K562 (cell line): ENCODE results near the gene MTMR3. TPM values are rescaled to one million over a fixed set of nuclear protein-coding genes. Genes with fewer than 3 reads are reported as not detected.

Source experiments
- MGA ChIP-seq: fragments of 450-650 bp; IDR thresholded peaks from 2 replicates; pipeline ENCODE4 v1.6.1; 2016; ENCODE audit warnings: mild to moderate bottlenecking, moderate library complexity
- PHTF2 ChIP-seq: fragments of 250-450 bp; sonication (Bioruptor Pico); IDR thresholded peaks from 2 replicates; pipeline ENCODE4 v1.5.0; 2021; ENCODE audit warnings: mild to moderate bottlenecking
- RERE ChIP-seq: sonication (generic); formaldehyde crosslinking; IDR thresholded peaks from 2 replicates; pipeline ENCODE4 v1.8.0; 2023; ENCODE audit warnings: missing genetic modification reagents, mild to moderate bottlenecking, borderline replicate concordance
- ZBTB11 ChIP-seq, 3 experiments: fragments of 200-800 bp in 1 of 3; fragments of 250-450 bp in 1 of 3; fragments of 450-650 bp in 1 of 3; sonication (Bioruptor Pico) in 1 of 3; sonication (Bioruptor generic) in 1 of 3; formaldehyde crosslinking in 1 of 3; IDR thresholded peaks; 2 replicates each; pipeline versions ENCODE4 v1.6.1 to v1.8.0; 2016 to 2022; ENCODE audit warnings: mild to moderate bottlenecking in 2 of 3, missing genetic modification characterization in 2 of 3, missing compliant biosample characterization in 1 of 3, moderate library complexity in 1 of 3
- polyA plus RNA-seq, 8 experiments: library from polyadenylated mRNA; depleted of rRNA in 4 of 8; stranded (reverse) in 5 of 8; unstranded in 3 of 8; fragments of >200 nt; fragmentation: Nextera tagmentation in 2 of 8; fragmentation: Illumina TruSeq in 1 of 8; extraction: Ambion mirVana in 2 of 8; extraction: Trizol in 1 of 8; gene quantifications; 2 replicates each; pipeline versions ENCODE4 v1.2.1 to v1.2.3, GENCODE V29; 2011 to 2014; ENCODE audit warnings: inconsistent platforms in 1 of 8, missing spikeins in 1 of 8
- total RNA-seq, 7 experiments: library from RNA; depleted of rRNA in 6 of 7; stranded (reverse); fragments of >200 nt in 6 of 7; fragmentation: Illumina TruSeq in 2 of 7; extraction: Trizol in 2 of 7; gene quantifications; 2 replicates each; pipeline versions ENCODE4 v1.2.1 to v1.2.3, GENCODE V29; 2011 to 2021; ENCODE audit warnings: low replicate concordance in 1 of 7

Gene MTMR3
- total and polyA plus RNA-seq, 9 of the 15 experiments (the other 6 are each of a cell fraction or from before 2014, with no cell fraction given) = 1.6 to 13.7 (median 7.9) TPM

GRCh38 chr22:29883045-29883774, at the start of gene MTMR3 (continued):
- TF ChIP-seq MGA = no peak
- no peak for TF ChIP-seq PHTF2 (CRISPR knock-in tag)
- no peak for TF ChIP-seq RERE (CRISPR knock-in tag)
- peak in 1 of 3 experiments; percentile 44; a peak in 1 of 6 replicates for TF ChIP-seq ZBTB11 (CRISPR knock-in tag; IDR thresholded peaks at IDR 0.05)
